Measurements from ENCODE around the gene EEF1A2.

- TF ChIP-seq FOXA1 (IDR thresholded peaks at IDR 0.05) (no peak), SP1 (IDR thresholded peaks at IDR 0.05) (no peak), BHLHE40 (IDR thresholded peaks at IDR 0.05; ENCODE audit: borderline replicate concordance) (no peak), NFRKB (IDR thresholded peaks at IDR 0.05) (no peak), FOXM1 (IDR thresholded peaks at IDR 0.05; ENCODE audit: borderline replicate concordance) (no peak), PKNOX1 (IDR thresholded peaks at IDR 0.05) (no peak), SUZ12 (IDR thresholded peaks at IDR 0.05) (no peak), HDGF (IDR thresholded peaks at IDR 0.05; ENCODE audit: borderline replicate concordance) (no peak), ELF4 (IDR thresholded peaks at IDR 0.05) (no peak)
Observed at GRCh38 chr20:63481503-63481902, 17.4 kb downstream of the EEF1A2 start.

Measured in HEK293T (cell line).